Adipose tissue (tissue), 3 donors: Measurements from ENCODE around the gene CCSER1. TPM values are rescaled to one million over a fixed set of nuclear protein-coding genes. Genes with fewer than 3 reads are reported as not detected.
"Not testable (repeated sequence)": the region's sequence is repeated elsewhere in the genome, so short reads cannot be mapped to it uniquely, and the experiment has no call there.

ENCODE experiments used
- H3K27ac ChIP-seq: one replicate; pipeline ENCODE4 v1.5.1; 2013; ENCODE audit warnings: low read depth, low read length
- WGBS, 3 donors: extraction: QIAGEN DNeasy Blood & Tissue Kit; methylation state at CpG; one replicate each; pipeline ENCODE4 v1.1.7; 2013; 5-methylcytosine and 5-hydroxymethylcytosine counted together
- polyA plus RNA-seq, 3 donors: library from polyadenylated mRNA; stranded (reverse); fragments of 200-250 nt; gene quantifications; one replicate each; pipeline ENCODE4 v1.2.3, GENCODE V29; 2013
- donor health status: healthy with polysubstance abuse.
- donor health status: Bipolar disorder and iron deficiency.
- donor health status: healthy.

The CCSER1 gene
- polyA plus RNA-seq, 3 donors, result 0.87 to 1.2 TPM; not detected in 1

DNA sequence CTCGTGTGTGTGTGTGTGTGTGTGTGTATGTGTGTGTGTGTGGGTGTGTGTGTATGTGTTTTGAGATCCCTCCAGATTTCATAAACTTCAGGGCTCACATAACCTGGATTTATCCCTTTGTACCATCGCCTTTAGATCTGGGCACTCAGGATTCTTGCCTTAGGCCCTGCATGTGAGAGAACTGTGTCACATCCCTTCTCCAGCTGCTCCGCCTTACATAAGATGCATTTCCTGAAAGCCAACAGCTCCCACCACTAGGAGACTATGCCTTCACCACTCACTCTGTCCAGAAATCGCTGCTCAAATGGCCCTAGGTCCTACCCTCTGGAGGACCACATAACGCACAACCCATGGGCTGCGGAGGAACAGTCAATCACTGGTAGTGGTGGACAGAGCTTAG lies 348.8 kb downstream of the CCSER1 start:
- WGBS, 3 donors, result 90 to 93% (median 91%) methylated on average over 6 of the region's 6 CpGs
- no peak overlapping the region for H3K27ac ChIP-seq

GRCh38 chr4:90476586-90476985 lies 349.4 kb downstream of the CCSER1 start:
- H3K27ac ChIP-seq, result no peak overlapping the region
- 68 to 85% (median 80%) methylated on average over 4 of the region's 4 CpGs for WGBS, 3 donors

DNA sequence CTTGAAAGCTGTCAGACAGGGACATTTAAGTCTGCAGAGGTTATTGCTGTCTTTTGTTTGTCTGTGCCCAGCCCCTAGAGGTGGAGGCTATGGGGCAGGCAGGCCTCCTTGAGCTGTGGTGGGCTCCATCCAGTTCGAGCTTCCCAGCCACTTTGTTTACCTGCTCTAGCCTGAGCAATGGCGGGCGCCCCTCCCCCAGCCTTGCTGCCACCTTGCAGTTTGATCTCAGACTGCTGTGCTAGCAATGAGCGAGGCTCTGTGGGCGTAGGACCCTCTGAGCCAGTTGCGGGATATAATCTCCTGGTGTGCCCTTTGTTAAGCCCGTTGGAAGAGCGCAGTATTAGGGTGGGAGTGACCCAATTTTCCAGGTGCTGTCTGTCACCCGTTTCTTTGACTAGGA lies 357.7 kb downstream of the CCSER1 start:
- WGBS, 3 donors, result 88 to 93% (median 91%) methylated on average over 9 of the region's 9 CpGs

GRCh38 chr4:90486346-90486745 lies 359.2 kb downstream of the CCSER1 start:
- 62 to 79% (median 65%) methylated on average over 1 of the region's 1 CpG for WGBS, 3 donors
- H3K27ac ChIP-seq, result no peak overlapping the region

More for the DNA sequence above, 357.7 kb downstream of the CCSER1 start:
- H3K27ac ChIP-seq, result not testable (repeated sequence)

GRCh38 chr4:90495211-90495610 lies 368.0 kb downstream of the CCSER1 start:
- WGBS, 3 donors, result 34 to 64% (median 51%) methylated on average over 1 of the region's 1 CpG
- no peak overlapping the region for H3K27ac ChIP-seq

GRCh38 chr4:90495936-90496335 lies 368.7 kb downstream of the CCSER1 start:
- 11 to 30% (median 26%) methylated on average over 2 of the region's 2 CpGs for WGBS, 3 donors
- H3K27ac ChIP-seq, result no peak overlapping the region

GRCh38 chr4:90498175-90498574 lies 371.0 kb downstream of the CCSER1 start:
- WGBS, 3 donors, result 88 to 95% (median 91%) methylated on average over 2 of the region's 2 CpGs
- H3K27ac ChIP-seq, result no peak overlapping the region

DNA sequence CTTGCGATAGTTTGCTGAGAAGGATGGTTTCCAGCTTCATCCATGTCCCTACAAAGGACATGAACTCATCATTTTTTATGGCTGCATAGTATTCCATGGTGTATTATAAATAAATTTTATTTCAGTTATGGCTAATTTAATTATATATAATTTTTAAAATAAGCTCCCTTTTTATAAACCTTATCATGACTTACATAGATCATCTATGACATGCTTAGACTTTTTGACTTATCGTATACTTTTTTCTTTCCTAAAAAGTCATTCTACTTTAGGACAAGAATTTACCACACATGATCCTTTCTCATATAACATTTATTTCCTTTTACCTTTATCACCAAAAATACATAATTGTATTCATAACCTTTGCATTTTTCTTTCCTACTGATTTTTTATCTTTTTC lies 376.5 kb downstream of the CCSER1 start:
- H3K27ac ChIP-seq, result no peak overlapping the region
- 94 to 97% (median 96%) methylated on average over 2 of the region's 2 CpGs for WGBS, 3 donors

DNA sequence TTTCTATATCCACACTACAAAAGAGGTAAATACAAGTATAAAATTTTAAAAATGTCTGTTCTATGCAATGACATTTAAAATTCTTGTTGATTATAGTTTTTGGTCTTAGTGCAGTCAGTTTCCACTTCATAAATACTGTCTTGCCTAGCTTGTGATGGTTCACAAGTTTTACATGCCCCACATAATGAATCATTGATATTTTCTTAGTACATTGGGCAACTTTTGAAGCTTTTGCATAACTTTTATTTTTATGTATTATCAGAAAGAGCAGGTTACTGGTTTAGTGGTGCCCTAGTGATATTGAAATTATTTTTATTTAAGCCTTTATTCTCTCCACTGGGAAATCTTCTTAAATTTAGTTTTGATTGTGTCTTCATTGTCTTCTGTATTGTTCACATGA lies 388.0 kb downstream of the CCSER1 start:
- no peak overlapping the region for H3K27ac ChIP-seq

- WGBS, 3 donors, result 83 to 91% (median 90%) methylated on average over 1 of the region's 1 CpG
- H3K27ac ChIP-seq, result no peak overlapping the region
Measured at GRCh38 chr4:90528551-90528950, 401.4 kb downstream of the CCSER1 start.

DNA sequence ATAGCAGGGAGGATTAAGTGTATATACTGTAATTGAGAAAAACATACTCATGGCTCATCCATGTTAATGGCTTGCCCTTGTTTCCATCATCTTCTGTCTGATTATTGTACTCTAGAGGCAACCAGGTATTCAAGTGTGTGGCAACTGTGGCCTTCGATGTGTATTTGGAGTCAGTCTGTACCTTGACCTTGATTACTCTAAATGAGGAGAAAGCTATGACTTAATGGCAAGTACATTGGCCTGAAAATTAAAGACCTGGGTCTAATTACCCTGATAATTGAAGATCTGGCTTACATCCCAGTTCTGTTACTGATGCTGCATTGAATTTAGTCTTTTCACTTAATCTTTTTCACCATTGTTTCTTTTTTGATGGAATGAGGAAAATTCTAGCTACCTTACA lies 409.2 kb downstream of the CCSER1 start:
- 79 to 87% (median 84%) methylated on average over 1 of the region's 1 CpG for WGBS, 3 donors
- H3K27ac ChIP-seq, result no peak overlapping the region

DNA sequence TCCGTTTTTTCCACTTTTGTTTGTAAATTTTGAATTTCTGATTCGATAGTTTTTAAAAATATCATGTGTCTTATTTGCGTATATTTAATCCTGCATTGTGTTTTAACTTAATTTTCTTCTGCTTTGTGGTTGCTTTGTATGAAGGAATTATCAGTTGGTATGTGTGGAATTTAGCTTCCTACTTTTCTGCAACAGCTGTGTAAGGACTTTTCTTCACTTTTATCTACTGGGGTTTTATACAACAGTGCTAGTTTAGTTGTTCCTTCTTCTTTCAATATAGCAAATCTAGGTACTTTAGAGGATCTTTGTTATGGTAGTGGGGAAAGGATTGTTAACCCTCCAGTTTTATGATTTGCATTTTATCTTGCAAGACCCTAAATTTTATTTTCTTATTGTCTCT lies 410.3 kb downstream of the CCSER1 start:
- no peak overlapping the region for H3K27ac ChIP-seq
- 89 to 96% (median 93%) methylated on average over 3 of the region's 3 CpGs for WGBS, 3 donors

GRCh38 chr4:90540536-90540935 lies 413.3 kb downstream of the CCSER1 start:
- no peak overlapping the region for H3K27ac ChIP-seq

DNA sequence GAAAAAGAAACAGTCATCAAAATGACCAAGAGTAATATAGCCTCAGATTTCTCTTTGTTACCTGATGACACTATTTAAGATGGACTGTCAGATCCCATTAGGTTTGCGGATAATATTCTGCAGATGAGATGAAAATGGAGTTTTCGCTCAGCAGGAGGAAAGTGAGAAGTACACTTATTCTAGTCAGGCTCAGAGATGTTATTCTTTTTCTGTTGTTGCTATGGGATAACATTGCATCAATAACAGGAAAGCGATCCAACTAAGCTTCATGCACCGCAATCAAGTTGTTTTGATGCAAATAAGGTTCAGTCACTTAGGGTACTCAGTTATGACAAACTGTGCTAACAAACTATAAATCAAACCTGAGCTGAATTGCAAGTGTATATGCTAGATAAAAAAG lies 415.0 kb downstream of the CCSER1 start:
- H3K27ac ChIP-seq, result no peak overlapping the region
- 77 to 93% (median 83%) methylated on average over 4 of the region's 4 CpGs for WGBS, 3 donors

- WGBS, 3 donors, result 83 to 90% (median 88%) methylated on average over 5 of the region's 5 CpGs
Measured at GRCh38 chr4:90543419-90544170, 416.4 kb downstream of the CCSER1 start.

DNA sequence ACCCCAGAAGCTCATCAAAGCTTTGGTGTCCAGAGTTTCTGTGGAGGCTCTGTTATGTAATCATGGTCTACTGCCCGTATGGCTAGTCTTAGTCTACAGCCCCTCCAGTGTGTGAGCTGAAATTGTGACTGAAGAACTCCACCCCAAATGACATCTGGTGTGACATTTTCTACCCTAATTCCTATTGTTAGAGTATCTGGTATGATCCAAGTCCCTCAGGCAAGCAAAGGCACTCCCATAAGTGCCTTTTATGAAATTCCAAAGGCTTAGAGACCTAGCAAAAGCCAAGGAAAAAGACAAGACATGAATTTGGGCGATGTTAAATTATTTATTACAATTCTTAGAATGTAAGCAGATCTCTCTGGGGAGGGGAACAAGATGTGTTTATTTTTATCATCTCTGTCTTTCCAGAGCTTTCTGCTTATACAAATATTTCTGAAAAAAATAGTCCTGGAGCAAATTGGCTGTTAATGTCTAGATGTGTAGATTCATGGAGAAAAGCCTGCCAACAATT lies 417.4 kb downstream of the CCSER1 start:
- 57 to 77% (median 65%) methylated on average over 2 of the region's 2 CpGs for WGBS, 3 donors

More at GRCh38 chr4:90543419-90544170, 416.4 kb downstream of the CCSER1 start:
- no peak overlapping the region for H3K27ac ChIP-seq

DNA sequence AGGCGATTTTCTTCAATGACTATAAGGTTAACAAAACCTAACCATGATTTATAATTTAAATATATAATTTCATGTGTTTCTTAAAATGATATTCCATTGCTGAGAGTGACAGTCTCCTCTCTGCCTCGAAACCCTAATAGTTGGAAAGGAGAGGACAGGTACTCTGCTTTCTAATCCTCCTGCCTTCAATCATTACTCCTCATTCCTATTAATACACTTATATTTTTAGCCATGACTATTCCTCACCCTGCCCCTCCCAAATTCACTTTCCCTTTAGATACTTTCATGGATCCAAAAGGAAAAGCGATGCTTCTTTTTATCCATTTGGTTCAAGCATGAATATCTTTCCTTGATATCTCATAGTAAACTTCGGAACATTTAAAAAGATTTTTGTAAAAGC lies 418.2 kb downstream of the CCSER1 start:
- 90 to 96% (median 93%) methylated on average over 4 of the region's 4 CpGs for WGBS, 3 donors
- no peak overlapping the region for H3K27ac ChIP-seq

More for the DNA sequence above, 417.4 kb downstream of the CCSER1 start:
- H3K27ac ChIP-seq, result no peak overlapping the region

GRCh38 chr4:90546114-90546513 lies 418.9 kb downstream of the CCSER1 start:
- 38 to 92% (median 62%) methylated on average over 1 of the region's 1 CpG for WGBS, 3 donors
- H3K27ac ChIP-seq, result no peak overlapping the region

DNA sequence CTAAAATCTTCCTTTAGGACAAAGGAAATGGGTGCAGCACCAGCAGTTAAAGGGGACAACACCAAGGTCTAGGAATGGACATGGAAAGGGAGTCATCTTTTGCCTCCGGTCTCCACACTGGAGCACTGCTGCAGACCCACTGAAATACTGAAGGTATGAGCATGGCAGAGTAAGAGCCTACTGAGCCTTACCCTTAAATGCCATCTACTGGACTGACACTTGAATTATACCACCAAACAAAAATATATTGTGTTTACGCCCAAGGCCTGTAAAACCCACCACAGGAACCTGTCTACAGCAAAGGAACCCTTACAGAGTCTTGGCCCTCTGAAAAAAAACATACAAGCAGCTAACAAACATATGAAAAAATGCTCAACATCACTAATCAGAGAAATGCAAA lies 443.4 kb downstream of the CCSER1 start:
- WGBS, 3 donors, result 94 to 100% (median 98%) methylated on average over 2 of the region's 2 CpGs
- H3K27ac ChIP-seq, result no peak overlapping the region

DNA sequence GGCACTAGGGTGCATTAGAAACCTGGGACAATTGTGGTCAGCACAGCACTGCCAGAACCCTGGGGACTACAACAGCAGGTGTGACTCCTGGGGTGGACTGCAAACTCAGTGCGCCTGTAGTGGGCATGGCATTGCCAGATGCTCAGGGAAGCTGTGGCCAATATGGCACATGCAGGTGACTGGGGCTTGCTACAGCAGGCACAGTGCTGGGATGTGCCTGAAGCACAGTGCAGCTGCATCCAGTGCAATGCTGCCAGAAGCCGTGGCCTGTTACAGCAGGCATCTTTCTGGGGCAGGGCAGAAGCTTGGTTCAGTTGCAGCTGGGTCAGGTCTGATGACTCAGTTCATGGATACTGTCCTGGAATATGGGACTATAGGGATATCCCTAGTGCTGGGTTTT lies 445.8 kb downstream of the CCSER1 start:
- no peak overlapping the region for H3K27ac ChIP-seq
- WGBS, 3 donors, result 84 to 96% (median 87%) methylated on average over 2 of the region's 2 CpGs
